ENCODE measurements around the gene RNF145.
"Not testable (repeated sequence)": the region's sequence is repeated elsewhere in the genome, so short reads cannot be mapped to it uniquely, and the experiment has no call there.

The RNF145 gene

DNA sequence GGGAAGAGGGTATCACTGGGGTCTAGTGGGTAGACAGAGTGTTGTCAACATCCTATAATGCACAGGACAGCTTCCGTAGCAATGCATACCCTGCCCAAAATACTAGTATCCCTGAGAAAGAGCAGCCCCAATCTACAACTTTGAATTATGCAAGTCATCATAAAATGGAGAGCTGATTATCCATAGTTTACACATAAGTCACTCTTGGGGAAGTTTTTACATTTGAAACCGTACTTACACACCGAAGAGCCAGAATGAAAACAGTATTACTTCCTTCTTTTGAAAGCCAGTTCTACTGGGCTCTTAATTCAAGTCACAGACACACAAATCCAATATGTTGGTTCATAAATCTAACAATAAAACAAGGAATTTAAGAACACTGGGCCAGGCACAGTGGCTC lies 21.6 kb downstream of the RNF145 start:
- no peak for DNase-seq (ENCODE audit: low read depth)

DNA sequence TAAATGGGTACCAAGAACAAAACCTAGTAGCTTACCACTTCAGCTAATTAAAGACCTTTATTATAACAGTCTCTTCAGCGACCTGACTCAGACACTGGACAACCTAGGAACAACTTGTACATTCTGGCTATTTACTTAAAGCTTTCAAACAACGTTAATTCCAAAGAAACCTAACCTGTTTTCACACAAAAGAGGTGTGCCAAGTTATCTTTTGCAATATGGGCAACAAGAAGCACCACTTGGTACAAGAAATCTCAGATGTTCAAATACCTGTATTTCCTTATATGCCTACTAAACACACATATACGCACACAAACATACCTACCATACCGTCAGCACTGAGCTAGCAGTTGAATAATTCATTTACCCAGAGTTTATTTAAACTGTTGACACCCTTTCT lies 23.0 kb downstream of the RNF145 start:
- no peak for DNase-seq (ENCODE audit: low read depth)

DNA sequence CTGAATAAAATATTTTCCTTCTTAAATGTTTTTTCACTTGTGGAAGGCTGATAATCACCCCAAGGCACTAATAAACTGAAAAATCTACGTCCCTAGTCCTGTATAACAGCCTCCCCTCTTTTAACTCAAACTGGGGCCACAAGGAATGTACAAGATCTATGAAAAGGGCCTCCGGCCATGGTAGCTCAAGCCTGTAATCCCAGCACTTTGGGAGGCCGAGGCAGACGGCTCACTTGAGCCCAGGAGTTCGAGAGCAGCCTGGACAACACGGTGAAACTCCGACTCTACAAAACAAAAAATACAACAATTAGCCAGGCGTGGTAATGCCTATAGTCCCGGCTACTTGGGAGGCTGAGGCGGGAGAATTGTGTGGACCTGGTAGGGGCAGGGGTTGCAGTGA lies 23.6 kb downstream of the RNF145 start:
- no peak for DNase-seq (ENCODE audit: low read depth)

DNA sequence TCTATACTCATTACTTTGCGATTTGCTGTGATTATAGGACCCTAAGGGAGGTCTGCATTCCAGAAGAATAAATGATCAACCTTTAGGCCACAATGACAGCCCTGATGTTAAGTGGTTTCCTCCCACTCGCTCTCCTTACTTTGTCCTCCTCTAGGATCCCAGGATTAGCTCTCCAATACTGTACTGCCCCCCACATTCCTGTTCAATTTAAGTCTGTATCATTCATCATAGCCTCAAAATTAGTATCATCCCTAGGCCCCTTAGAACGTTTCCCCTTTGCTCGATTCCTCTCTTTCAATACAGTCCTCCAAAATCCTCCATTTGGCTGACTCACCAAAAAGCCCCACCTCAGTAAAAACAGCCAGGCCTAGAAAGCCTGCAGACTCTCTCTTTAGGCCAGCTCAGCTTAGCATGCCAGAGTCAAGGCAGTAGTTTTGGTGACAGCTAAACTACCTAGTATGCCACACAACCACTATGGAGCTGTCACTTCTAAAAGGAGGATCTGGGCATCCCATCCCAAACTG lies 24.4 kb downstream of the RNF145 start:
- peak; percentile 16 for DNase-seq (ENCODE audit: low read depth)

DNA sequence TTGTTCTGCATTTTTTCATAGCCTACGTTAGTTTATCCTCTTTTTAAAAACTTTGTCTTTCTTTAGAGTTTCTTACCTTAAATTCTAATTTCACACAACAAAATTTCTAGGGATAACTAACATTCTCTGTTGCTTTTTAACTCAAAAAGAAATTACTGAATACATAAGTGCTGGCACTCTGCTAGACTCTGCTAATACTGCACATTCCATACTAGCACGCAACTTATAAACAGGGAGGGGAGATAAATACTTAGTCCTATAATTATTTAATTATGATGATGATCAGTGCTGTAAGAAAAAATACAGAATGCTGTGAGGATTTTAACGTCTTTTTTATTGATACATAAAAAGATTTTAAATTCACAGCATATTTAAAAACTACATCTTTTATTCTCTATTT lies 25.1 kb downstream of the RNF145 start:
- DNase-seq (ENCODE audit: low read depth) = no peak

DNA sequence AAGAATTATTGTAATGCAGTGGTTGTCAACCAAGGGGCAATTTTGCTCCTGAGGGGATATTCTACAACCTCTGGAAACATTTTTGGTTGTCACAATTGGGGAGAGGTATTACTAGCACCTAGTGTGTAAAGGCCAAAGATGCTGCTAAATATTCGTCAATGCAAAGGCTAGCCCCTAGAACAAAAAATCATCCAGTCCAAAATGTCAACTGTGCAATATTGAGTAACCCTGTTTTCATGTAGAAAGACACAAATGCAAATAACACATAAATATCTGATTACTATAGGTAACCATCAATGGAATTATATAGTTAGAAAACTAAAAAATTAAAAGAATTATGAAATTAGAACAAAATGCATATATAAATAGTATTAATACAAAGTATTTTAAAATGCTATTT lies 26.1 kb downstream of the RNF145 start:
- no peak for DNase-seq (ENCODE audit: low read depth)

DNA sequence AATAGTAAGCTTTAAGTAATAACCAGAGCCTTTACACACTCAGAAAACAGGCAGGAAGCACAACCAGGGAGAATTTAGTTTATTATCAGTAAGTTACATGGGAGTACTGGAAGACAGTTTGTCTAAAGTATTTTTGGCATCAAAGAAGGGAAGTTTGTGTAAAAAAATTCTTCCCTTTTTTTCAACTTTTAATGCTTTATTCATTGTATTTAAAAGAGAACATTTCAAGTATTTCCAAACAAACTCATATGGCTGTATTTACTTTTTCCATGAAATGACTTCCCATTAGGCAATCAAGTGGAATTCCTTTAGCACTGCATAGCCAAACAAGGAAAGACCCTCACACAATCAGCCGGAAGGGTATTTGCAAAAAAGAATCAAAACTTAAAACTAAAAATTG lies 26.7 kb downstream of the RNF145 start:
- no peak for DNase-seq (ENCODE audit: low read depth)

DNA sequence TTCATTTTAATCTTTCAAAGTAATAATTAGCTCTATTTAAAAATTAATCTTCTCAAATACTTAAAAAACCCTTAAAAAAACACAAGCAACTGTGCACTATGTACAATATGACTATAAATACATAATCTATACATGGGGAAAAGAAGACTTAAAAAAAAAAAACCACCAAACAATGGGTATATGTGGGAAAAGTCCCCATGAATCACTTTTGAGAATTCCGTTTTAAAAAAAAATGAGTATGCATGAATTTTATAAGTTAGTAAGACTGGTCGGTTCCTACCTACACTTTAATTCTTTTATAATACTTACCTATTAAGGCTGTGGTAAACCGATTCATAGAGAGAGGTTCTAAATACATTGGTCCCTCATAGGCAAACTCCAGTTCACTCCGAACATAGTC lies 27.7 kb downstream of the RNF145 start:
- no peak for DNase-seq (ENCODE audit: low read depth)

DNA sequence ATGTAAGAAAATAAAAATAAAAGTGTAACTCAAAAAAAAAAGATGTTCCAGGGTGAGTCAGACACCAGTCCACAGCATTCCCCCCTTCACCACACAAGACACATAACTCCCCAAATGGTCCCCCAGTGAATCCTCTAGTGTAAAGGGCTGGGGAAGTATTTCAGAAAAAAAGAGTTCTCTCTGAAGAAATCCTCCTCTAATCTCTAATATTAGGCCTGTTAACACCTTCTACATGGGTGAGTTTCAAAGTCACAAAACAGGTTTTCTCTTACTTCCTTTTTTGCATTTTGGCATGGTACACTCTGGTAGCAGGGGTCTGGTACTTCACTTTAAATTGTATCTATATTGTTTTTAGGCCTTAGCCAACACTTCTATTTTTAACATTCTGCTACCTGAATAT lies 28.2 kb downstream of the RNF145 start:
- DNase-seq (ENCODE audit: low read depth) = no peak

DNA sequence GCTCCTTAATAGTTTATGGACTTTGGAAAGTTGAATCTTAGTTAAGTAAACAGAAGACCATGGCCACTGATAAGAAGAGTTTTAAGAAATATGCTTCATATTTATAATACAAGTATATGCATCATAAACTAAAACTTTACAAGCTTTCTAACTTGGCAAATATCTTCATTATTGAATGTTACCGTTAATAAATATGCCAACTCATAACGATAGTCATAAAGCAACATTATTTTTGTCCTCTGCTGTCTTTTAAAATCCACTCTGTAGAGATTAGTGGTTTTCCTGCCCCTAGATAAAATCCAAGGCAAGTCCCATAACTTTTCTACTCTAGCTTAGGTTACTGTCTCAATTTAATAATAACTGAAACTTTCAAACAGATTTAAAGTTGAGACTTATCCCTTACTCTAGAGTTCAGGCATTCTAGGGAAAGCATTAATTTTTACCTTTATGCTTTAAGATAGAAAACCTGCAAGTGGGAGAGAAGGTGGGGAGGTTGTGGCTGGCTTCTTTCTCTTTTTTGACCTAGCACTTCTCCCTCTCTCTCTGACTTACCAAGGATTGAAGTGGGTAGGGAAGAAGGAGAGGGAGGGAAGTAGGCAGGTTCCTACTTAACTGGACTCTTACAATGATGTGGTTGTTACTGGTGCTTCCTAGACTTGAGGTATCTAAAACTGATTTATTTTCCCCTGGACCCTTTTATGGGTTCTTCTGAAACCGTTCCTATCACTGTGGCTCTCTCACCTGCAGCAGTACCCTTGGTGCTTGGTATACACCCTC lies 29.6 kb downstream of the RNF145 start:
- DNase-seq (ENCODE audit: low read depth) = no peak

DNA sequence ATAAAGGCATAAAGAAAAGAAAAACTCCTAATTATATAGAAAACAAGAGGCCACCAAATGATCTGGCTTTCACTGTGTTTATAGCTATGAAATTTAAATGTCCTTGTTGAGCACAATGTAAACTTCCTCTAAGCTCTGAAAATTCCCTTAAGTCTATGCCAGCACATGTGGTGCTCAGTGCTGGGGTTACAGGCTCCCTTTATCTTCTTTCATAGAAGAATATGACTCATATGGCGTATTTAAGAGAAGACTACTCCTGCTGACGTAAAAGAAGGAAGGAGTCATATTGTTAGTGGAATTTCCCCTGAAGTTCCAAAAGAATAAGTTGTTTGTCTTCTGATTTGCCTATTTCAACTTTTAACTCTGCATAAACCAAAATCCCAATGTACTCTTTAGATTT lies 30.4 kb downstream of the RNF145 start:
- DNase-seq (ENCODE audit: low read depth) = no peak

DNA sequence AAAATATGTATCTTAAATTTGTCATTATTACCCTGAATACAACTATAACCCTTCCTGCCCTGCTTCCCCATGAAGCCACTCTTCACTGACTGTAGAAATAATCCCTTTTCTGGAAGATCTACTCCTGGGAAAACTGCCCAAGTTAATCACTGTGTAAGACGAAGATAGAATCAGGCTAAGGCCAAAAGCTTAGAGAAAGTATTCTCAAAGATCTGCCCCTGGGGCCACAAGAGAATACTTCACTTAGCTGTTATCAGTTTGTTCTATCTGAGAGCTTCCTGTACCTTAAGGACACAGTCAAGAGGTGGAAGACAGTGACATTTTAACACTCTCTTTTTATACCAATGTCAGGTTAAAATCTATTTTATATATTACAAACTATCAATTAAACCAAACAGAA lies 33.8 kb downstream of the RNF145 start:
- DNase-seq (ENCODE audit: low read depth) = no peak

DNA sequence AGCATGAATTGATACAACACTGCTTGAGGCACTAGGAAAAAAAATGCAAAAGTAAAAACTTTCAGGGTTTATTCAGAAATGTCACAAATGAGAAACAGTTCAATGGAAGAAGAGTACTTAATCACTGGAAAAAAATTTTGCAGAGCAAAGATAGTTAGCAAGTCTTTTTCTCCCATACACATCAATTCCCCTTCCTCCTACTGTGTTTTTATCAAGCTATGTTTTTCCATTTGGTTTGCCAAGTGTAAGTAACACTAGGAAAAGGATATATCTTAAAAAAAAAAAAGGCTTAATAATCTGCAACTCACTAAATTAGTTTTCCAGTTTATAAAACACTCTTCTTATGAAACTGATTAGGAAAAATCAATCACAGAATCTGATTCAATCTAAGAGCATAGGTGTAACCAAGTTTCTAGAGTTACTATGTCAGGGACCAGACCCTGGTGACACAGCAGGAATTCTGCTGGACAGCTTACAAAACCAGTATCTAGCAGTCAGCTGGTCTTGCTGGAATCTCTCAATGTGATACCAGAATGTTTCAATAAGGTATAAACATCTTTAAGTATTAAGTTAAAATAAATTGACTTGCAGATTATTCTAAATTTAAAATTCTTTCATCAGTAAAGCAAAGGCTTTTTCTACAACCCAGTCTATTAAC lies 34.7 kb downstream of the RNF145 start:
- no peak for DNase-seq (ENCODE audit: low read depth)

DNA sequence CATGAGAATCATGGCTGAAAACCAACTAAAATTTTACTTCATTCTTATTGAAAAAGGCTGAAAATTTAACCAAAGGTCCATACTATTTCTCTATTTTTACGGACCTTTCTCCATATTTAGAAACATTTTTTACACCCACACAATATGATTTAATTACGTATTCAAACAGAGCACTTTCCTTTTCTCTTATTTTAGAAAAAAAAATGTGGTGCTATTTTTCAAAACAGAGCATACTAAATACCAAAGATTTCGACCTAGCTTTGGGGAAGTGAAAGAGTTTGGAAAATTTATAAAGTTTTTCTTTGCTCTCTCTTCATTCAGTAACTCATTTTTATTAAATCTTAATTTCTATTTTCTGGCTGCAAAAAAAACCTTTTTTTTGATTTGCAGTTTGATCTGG lies 38.1 kb downstream of the RNF145 start:
- DNase-seq (ENCODE audit: low read depth) = no peak

DNA sequence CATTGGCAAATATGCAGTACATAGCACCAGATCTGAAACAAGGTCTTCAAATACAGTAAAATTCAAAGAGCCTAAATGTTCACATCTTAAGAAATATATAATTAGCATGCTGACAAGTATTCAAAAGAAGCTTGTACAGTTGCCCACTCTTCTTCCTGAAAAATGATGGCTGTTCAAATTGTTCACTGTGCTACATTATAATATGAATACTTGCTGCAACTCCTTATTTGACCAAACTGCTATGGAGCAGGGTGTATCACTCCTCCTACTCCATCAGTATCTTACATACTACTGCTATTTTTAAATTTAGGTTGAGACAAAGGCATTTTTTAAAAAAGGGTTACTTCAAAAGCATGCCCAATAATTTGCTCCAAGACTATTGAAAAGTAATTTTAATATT lies 39.3 kb downstream of the RNF145 start:
- DNase-seq (ENCODE audit: low read depth) = no peak

DNA sequence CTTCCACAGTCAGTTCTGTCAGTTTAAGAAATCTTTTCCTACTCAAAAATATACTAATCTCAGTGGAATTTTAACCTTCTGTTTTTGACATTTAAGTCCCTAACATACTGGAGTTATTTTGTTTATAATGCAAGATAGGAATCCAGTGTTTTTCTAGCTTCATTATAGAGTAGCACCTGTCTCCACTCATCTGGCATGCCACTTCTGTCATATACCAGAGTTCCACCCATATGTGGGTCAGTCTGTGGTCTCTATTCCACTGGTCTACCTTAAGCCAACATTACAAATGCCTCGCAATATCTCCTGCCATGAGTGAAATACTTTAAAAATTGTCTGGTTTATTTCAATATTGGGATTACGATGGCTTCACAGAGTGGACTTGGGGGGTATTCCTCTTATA lies 42.9 kb downstream of the RNF145 start:
- no peak for DNase-seq (ENCODE audit: low read depth)

DNA sequence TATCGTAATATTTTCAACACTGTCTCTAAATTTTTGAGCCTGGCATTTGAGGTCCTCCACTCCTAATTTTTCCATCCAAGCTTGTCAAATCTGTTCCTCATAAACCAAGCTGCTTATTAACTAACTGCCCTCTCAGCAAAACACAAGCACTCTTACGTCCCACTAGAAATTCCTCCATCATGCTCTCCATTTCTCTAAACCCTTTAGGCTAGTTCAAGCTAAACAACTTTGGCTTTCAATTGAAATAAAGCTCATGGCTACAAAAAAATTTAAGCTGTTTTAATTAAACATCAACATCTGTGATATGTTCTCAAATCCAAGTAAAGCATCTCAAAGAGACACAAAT lies 45.7 kb downstream of the RNF145 start:
- no peak for DNase-seq (ENCODE audit: low read depth)

DNA sequence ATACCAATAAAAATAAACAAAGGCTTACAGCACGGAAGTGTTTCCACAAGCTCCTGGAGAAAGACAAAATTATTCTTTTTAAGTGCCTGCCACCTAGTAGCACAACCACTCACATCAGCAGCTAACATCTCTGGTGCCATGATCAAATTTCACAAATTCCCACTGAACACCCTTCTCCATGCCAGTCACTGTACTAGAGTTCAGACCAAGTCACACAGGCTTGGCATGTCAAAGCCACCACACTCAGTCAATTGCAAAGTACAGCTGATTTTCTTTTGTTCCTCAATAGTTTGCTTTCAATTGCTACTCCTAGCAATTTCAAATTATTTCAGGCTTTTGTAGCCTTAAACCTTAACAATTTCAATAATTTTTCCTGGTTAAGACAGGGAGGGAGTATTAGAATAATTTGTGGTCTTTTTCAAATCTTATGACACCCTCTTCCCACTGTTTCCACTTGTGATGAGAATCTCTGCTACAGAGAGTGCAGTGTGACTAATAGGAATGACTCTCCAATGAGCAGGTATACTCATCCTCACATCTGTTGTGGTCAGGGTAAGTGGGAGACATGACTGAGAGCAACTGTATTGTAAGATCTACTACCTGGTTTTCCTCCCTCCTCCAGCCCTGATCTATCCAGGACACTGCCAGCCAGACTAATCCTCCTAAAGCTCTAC lies 46.2 kb downstream of the RNF145 start:
- DNase-seq (ENCODE audit: low read depth) = no peak

DNA sequence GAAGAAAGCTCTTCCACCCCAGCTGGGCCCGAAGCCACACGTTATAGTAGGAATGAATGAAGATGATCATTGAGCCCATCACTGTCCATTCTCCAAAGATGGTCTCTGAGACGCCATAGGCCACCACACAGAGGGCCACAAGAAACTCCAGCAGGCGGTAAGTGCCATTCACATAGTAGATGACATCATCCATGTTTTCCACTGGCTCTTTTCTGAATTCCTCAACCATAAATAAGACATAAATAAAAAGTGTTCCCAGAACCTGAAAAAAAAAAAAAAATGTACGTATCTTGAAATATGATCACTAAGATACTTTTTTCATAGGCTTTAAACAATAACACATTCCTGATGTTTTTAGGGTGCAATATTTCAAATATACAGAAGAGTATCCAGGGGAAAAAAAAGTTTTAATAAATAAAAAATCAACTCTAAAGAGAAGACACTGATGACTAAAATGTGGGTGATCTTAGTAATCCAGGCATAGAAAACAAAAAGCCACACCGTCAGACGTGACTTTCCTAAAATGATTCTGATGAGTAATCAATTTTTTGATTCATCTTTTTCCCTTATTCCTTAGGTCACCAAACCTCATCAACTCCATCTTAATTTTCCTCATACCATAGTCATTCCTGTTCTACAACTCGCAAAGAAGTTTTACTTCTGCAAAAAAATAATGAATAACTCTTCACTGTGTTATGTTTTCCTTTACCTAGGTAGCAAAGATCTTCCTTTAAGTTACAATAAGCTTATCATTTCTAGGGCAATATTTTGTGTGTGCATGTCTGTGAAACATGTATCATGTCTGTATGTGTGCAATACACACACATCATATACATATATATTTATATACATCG lies 47.8 kb downstream of the RNF145 start:
- DNase-seq (ENCODE audit: low read depth) = no peak

DNA sequence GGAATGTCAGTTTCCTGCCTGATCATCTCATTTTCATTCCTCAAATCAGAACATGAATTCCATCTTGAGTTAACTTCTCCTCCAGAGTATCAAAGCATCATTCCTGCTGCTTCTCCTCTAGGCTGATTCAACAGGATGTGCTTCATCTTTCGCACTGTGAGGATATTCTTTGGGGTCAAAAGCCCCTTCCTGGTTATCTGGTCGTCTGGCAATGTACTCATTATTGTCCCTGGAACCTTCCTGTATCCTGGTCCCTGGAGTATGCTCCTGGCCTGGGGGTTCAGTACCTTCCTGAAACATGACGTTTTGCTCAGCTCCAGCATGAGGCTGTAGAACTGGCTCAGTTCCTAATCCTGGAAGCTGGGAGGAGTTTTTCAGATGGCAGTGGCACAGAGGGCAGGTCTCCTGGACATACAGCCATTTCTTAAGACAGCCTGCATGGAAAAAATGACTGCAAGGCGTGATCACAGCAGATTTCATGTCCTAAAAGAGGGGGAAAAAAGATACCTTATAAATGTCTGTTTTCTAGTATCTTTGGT lies 50.7 kb downstream of the RNF145 start:
- not testable (repeated sequence) for DNase-seq (ENCODE audit: low read depth)

DNA sequence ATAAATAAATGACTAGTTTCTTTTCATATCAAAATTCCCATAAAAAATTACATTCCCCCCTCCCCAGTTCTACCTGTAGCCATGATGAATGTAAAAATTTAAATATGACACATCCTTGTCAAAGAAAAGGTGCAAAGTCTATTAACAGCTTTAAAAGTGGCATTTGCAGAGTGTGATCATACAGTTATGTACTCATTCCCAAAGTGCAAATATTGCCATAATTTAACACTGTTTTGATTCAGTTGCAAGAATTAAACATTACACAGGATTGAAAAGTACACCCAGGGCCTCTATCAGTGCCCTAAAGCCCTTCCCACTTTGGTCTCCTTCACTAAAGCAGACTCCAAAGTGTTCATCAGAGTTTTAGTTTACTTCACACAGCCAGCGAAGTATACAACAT lies 51.8 kb downstream of the RNF145 start:
- DNase-seq (ENCODE audit: low read depth) = no peak

Measured in activated T-helper 9 cell treated with anti-CD3 and anti-CD28 coated beads, Interleukin-2, amount 50 U/mL, for 16 hours (primary cell).